CD8-positive, alpha-beta memory T cell (primary cell): ENCODE results near the gene EIPR1. TPM values are rescaled to one million over a fixed set of nuclear protein-coding genes. Genes with fewer than 3 reads are reported as not detected.

Experiments
- CTCF ChIA-PET: fragments of 350-600 bp; sonication (Branson Sonifier 250); formaldehyde crosslinking; loops from one replicate; lab custom pipeline; 2021; ENCODE audit warnings: antibody characterized with exemption; lab: Charles Lee
- POLR2A ChIA-PET: fragments of 350-600 bp; sonication (Branson Sonifier 250); formaldehyde crosslinking; loops from one replicate; lab custom pipeline; 2021; ENCODE audit warnings: antibody characterized with exemption; lab: Charles Lee
- DNase-seq, 5 donors: peaks; one replicate each; pipeline versions ENCODE4 v3.0.0 to v3.0.0-alpha.2; 2020 to 2022; ENCODE audit warnings: mixed read lengths in 1 of 5
- H3K27ac ChIP-seq: one replicate; pipeline ENCODE4 v1.7.0; 2013; ENCODE audit warnings: low read depth, mild to moderate bottlenecking, low read length, moderate library complexity
- H3K27me3 ChIP-seq: 2 replicates; pipeline ENCODE4 v1.7.0; 2013; ENCODE audit warnings: low read length, mild to moderate bottlenecking; ENCODE audit not compliant: insufficient read depth, poor library complexity, severe bottlenecking
- H3K36me3 ChIP-seq: 2 replicates; pipeline ENCODE4 v1.7.0; 2013; ENCODE audit warnings: mild to moderate bottlenecking, low read length, moderate library complexity; ENCODE audit not compliant: insufficient read depth
- H3K4me1 ChIP-seq: 2 replicates; pipeline ENCODE4 v1.7.0; 2013; ENCODE audit warnings: mild to moderate bottlenecking, low read length, moderate library complexity; ENCODE audit not compliant: insufficient read depth
- H3K4me3 ChIP-seq: 2 replicates; pipeline ENCODE4 v1.7.0; 2013; ENCODE audit warnings: mild to moderate bottlenecking, low read length
- H3K9me3 ChIP-seq: 2 replicates; pipeline ENCODE4 v1.7.0; 2013; ENCODE audit warnings: mild to moderate bottlenecking, low read length
- H3K27ac Mint-ChIP-seq, 8 donors: one replicate each; pipeline ENCODE4 v1.8.0; 2020 to 2021; ENCODE audit warnings: mixed read lengths in 8 of 8, mild to moderate bottlenecking in 6 of 8, inconsistent platforms in 3 of 8, moderate library complexity in 3 of 8
- H3K27me3 Mint-ChIP-seq, 2 donors: one replicate each; pipeline ENCODE4 v1.8.0; 2020 to 2021; ENCODE audit warnings: mixed read lengths in 2 of 2, mild to moderate bottlenecking in 1 of 2, moderate library complexity in 1 of 2
- H3K36me3 Mint-ChIP-seq, 3 donors: one replicate each; pipeline ENCODE4 v1.8.0; 2020 to 2021; ENCODE audit warnings: mixed read lengths in 3 of 3, inconsistent platforms in 1 of 3, mild to moderate bottlenecking in 1 of 3
- H3K4me1 Mint-ChIP-seq, 3 donors: one replicate each; pipeline ENCODE4 v1.8.0; 2020 to 2021; ENCODE audit warnings: mixed read lengths in 3 of 3, inconsistent platforms in 1 of 3, mild to moderate bottlenecking in 1 of 3
- H3K4me3 Mint-ChIP-seq, 7 donors: one replicate each; pipeline ENCODE4 v1.8.0; 2020 to 2021; ENCODE audit warnings: mixed read lengths in 7 of 7, mild to moderate bottlenecking in 6 of 7, moderate library complexity in 4 of 7, inconsistent platforms in 2 of 7
- H3K9me3 Mint-ChIP-seq, 5 donors: one replicate each; pipeline ENCODE4 v1.8.0; 2020 to 2022; ENCODE audit warnings: mixed read lengths in 5 of 5, mild to moderate bottlenecking in 3 of 5, moderate library complexity in 2 of 5, inconsistent platforms in 1 of 5
- polyA plus RNA-seq: library from polyadenylated mRNA; unstranded; fragments of 300-500 nt; fragmentation: Illumina TruSeq; gene quantifications from one replicate; pipeline ENCODE4 v1.2.3, GENCODE V29; 2021
- total RNA-seq, 2 experiments: library from RNA; stranded (reverse); gene quantifications; one replicate each; pipeline ENCODE4 v1.2.3, GENCODE V29; 2021

EIPR1 gene
- total and polyA plus RNA-seq, 3 experiments from 2014 or later: 39.2 to 43.9 (median 41.6) TPM

GRCh38 chr2:3253913-3254441 is 123.6 kb downstream of the EIPR1 start:
- Mint-ChIP-seq H3K9me3 (peaks cover 9 to 17% (median 14%) of the 10 kb centered on the region in 5 donors), H3K4me3 (no peak overlapping the region), H3K36me3 (peaks cover 26 to 71% (median 39%) of the 10 kb centered on the region in 3 donors), H3K27ac (peak overlapping the region in 1 of 8 donors; percentile 0), H3K4me1 (peaks cover 0 to 2% (median 2%) of the 10 kb centered on the region in 3 donors), H3K27me3 (no peaks in the 10 kb centered on the region)
- Histone ChIP-seq H3K9me3 (peaks cover 10% of the 10 kb centered on the region), H3K4me3 (no peak overlapping the region), H3K36me3 (peaks cover 7% of the 10 kb centered on the region), H3K4me1 (no peaks in the 10 kb centered on the region), H3K27ac (no peak overlapping the region), H3K27me3 (no peaks in the 10 kb centered on the region)
- ChIA-PET POLR2A (no interaction called here), CTCF (no interaction called here)
- DNase-seq: no peak

- Histone ChIP-seq H3K4me3 (no peak overlapping the region), H3K9me3 (peaks cover 10% of the 10 kb centered on the region), H3K36me3 (peaks cover 7% of the 10 kb centered on the region), H3K27me3 (no peaks in the 10 kb centered on the region), H3K27ac (no peak overlapping the region), H3K4me1 (no peaks in the 10 kb centered on the region)
- H3K9me3 Mint-ChIP-seq: peaks cover 12 to 21% (median 18%) of the 10 kb centered on the region in 5 donors
- no peak for DNase-seq
- H3K36me3 Mint-ChIP-seq: peaks cover 25 to 71% (median 41%) of the 10 kb centered on the region in 3 donors
- no peak overlapping the region for H3K4me3 Mint-ChIP-seq
- ChIA-PET CTCF (no interaction called here), POLR2A (no interaction called here)
- H3K27ac Mint-ChIP-seq: no peak overlapping the region
- H3K27me3 Mint-ChIP-seq: no peaks in the 10 kb centered on the region
- H3K4me1 Mint-ChIP-seq: peaks cover 0 to 2% (median 0%) of the 10 kb centered on the region in 3 donors
These were observed 125.7 kb downstream of the EIPR1 start for GRCh38 chr2:3251946-3252345.

- Histone ChIP-seq H3K9me3 (peaks cover 10% of the 10 kb centered on the region), H3K4me1 (no peaks in the 10 kb centered on the region), H3K27ac (no peak overlapping the region), H3K27me3 (no peaks in the 10 kb centered on the region), H3K4me3 (no peak overlapping the region), H3K36me3 (peaks cover 4% of the 10 kb centered on the region)
- Mint-ChIP-seq H3K9me3 (peaks cover 12 to 21% (median 18%) of the 10 kb centered on the region in 5 donors), H3K4me1 (peaks cover 0 to 6% (median 3%) of the 10 kb centered on the region in 3 donors), H3K36me3 (peaks cover 22 to 52% (median 40%) of the 10 kb centered on the region in 3 donors), H3K27me3 (no peaks in the 10 kb centered on the region), H3K27ac (no peak overlapping the region), H3K4me3 (no peak overlapping the region)
- POLR2A ChIA-PET: no interaction called here
- CTCF ChIA-PET: no interaction called here
- no peak for DNase-seq
These were observed 128.1 kb downstream of the EIPR1 start for GRCh38 chr2:3249476-3249962.

GRCh38 chr2:3248754-3249475 is 128.7 kb downstream of the EIPR1 start:
- no peaks in the 10 kb centered on the region for H3K27me3 ChIP-seq
- H3K9me3 ChIP-seq: peaks cover 10% of the 10 kb centered on the region
- H3K27ac ChIP-seq: no peak overlapping the region
- DNase-seq: no peak
- H3K4me1 ChIP-seq: peaks cover under 1% of the 10 kb centered on the region
- Mint-ChIP-seq H3K27me3 (no peaks in the 10 kb centered on the region), H3K27ac (no peak overlapping the region), H3K4me3 (no peak overlapping the region), H3K36me3 (peaks cover 16 to 46% (median 34%) of the 10 kb centered on the region in 3 donors), H3K4me1 (peaks cover 3 to 7% (median 7%) of the 10 kb centered on the region in 3 donors), H3K9me3 (peaks cover 12 to 21% (median 18%) of the 10 kb centered on the region in 5 donors)
- no peak overlapping the region for H3K4me3 ChIP-seq
- POLR2A ChIA-PET: no interaction called here
- peaks cover 4% of the 10 kb centered on the region for H3K36me3 ChIP-seq
- CTCF ChIA-PET: no interaction called here

GRCh38 chr2:3246928-3247714 is 130.5 kb downstream of the EIPR1 start:
- Mint-ChIP-seq H3K36me3 (peaks cover 12 to 33% (median 30%) of the 10 kb centered on the region in 3 donors), H3K4me1 (peaks cover 6 to 22% (median 20%) of the 10 kb centered on the region in 3 donors), H3K27ac (peak overlapping the region in 1 of 8 donors; percentile 47), H3K4me3 (no peak overlapping the region), H3K9me3 (peaks cover 12 to 21% (median 18%) of the 10 kb centered on the region in 5 donors), H3K27me3 (no peaks in the 10 kb centered on the region)
- DNase-seq: no peak
- ChIA-PET POLR2A (no interaction called here), CTCF (no interaction called here)
- Histone ChIP-seq H3K4me1 (peaks cover 15% of the 10 kb centered on the region), H3K4me3 (no peak overlapping the region), H3K36me3 (peaks cover 4% of the 10 kb centered on the region), H3K9me3 (peaks cover 10% of the 10 kb centered on the region), H3K27me3 (no peaks in the 10 kb centered on the region), H3K27ac (no peak overlapping the region)

- ChIA-PET CTCF (no interaction called here), POLR2A (no interaction called here)
- H3K4me3 ChIP-seq: no peak overlapping the region
- peaks cover 10% of the 10 kb centered on the region for H3K9me3 ChIP-seq
- H3K27ac Mint-ChIP-seq: no peak overlapping the region
- peak overlapping the region in 1 of 7 donors; percentile 65 for H3K4me3 Mint-ChIP-seq
- no peaks in the 10 kb centered on the region for H3K27me3 ChIP-seq
- H3K36me3 ChIP-seq: peaks cover 4% of the 10 kb centered on the region
- H3K4me1 Mint-ChIP-seq: peaks cover 6 to 29% (median 27%) of the 10 kb centered on the region in 3 donors
- no peak for DNase-seq
- peaks cover 10 to 26% (median 23%) of the 10 kb centered on the region in 3 donors for H3K36me3 Mint-ChIP-seq
- no peak overlapping the region for H3K27ac ChIP-seq
- H3K4me1 ChIP-seq: peaks cover 22% of the 10 kb centered on the region
- no peaks in the 10 kb centered on the region for H3K27me3 Mint-ChIP-seq
- H3K9me3 Mint-ChIP-seq: peaks cover 10 to 19% (median 15%) of the 10 kb centered on the region in 5 donors
These were observed 131.2 kb downstream of the EIPR1 start for GRCh38 chr2:3246406-3246805.

- DNase-seq: no peak
- Histone ChIP-seq H3K9me3 (peaks cover 4% of the 10 kb centered on the region), H3K27me3 (no peaks in the 10 kb centered on the region), H3K36me3 (no peaks in the 10 kb centered on the region), H3K27ac (no peak overlapping the region), H3K4me3 (no peak overlapping the region), H3K4me1 (peaks cover 36% of the 10 kb centered on the region)
- H3K4me3 Mint-ChIP-seq: no peak overlapping the region
- POLR2A ChIA-PET: no interaction called here
- no peaks in the 10 kb centered on the region for H3K27me3 Mint-ChIP-seq
- peaks cover 8 to 15% (median 10%) of the 10 kb centered on the region in 3 donors for H3K36me3 Mint-ChIP-seq
- CTCF ChIA-PET: no interaction called here
- peaks cover 6 to 30% (median 30%) of the 10 kb centered on the region in 3 donors for H3K4me1 Mint-ChIP-seq
- peaks cover 8 to 10% (median 8%) of the 10 kb centered on the region in 5 donors for H3K9me3 Mint-ChIP-seq
- H3K27ac Mint-ChIP-seq: no peak overlapping the region
These were observed 133.1 kb downstream of the EIPR1 start for GRCh38 chr2:3244486-3244885.
